Stimulated activated CD4-positive, alpha-beta T cell treated with anti-CD3 and anti-CD28 coated beads, TNF-alpha, amount 100 ng/mL, for 48 hours (primary cell): ENCODE results near the gene CD247.

ENCODE experiments used
- DNase-seq, 3 donors: peaks; one replicate each; pipeline ENCODE4 v3.0.0-alpha.2; 2020; ENCODE audit warnings: low read depth in 3 of 3

The CD247 gene

DNA sequence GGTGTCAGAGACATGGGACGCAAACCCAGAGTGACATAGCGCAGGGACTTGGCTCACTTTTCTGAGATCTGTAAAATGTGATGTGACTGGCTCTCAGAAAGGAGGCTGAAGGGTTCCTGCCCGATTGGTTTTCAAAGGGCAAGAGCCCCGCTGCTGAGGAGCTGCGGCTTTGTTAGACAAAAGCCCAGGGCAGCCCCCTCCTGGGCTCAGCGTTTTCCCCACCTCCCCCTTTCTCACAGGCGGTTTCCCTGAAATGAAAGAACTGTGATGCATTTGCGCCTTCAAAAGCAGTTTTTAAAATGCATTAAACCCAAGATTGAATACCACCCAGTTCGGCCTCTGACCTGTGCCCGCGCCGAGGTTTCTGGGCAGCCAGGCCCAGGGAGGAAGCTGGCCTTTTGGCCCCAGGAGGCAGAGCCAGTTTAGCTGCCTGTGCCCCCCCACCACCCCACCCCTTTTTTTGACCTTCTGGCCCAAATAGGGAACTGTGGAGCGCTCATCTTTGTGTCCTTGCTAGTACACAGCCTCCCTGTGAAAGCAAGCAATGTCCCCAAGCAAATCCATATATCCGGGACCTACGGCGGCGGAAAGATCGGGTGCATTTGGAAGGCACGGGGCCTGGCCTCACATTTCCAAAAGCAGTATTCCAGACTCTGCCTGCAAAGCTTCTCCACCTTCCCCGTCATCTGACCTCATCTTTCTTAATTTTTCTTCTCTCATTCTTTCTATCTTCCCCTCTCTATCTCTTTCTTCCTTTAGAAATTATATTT is 28.6 kb downstream of the CD247 start:
- DNase-seq = peak in 1 of 3 donors; percentile 44

- no peak for DNase-seq
Measured at GRCh38 chr1:167488786-167489185, 29.5 kb downstream of the CD247 start.

DNA sequence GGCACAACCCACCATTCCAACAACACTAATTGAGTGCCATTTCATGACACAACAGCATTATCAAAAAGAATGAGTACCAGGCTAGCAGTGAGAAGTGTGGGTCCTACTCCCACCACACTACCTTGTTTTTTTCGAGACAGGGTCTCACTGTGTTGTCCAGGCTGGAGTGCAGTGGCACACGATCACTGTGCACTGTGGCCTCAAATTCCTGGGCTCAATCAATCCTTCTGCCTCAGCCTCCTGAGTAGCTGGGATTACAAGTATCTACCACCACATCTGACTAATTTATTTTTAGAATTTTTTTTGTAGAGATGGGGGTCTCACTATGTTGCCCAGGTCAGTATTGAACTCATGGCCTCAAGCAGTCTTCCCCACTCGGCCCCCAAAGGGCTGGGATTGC is 30.7 kb downstream of the CD247 start:
- DNase-seq = no peak

DNA sequence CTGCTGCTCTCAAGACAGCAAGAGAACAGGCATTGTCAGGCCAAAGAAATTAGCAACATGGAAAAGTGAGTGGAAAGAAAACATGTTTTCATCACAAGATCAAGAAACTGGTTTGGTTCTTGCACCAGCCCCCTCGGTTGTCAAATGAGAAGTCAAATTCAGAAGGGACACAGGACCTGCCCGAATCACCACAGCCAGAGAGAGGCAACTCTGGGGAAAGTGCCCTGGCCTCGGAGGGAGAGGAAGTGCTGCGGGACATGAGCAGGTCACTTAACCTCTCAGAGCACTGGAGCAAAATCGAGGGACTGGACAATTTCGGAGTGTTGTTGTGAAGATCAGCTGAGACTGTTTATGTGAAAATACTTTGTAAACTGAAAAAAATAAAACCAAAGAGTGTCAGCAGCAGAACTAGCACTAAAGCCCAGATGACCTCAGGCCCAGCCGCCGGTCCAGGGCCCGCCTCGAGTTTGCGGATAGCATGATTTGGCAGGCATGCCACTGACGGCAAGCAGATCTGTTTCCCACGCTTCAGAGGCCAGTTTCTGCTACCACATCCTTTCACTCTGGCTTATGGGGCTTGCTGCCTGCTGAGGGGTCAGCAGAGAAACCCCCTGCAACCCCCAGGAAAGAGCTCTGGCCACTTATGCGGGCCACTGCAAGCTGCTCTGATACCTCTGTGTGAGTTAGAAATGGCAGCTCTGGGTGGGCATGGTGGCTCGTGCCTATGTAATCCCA is 32.1 kb downstream of the CD247 start:
- no peak for DNase-seq

GRCh38 chr1:167484726-167485502 is 33.4 kb downstream of the CD247 start:
- DNase-seq = no peak

GRCh38 chr1:167483790-167484189 is 34.5 kb downstream of the CD247 start:
- DNase-seq = no peak

DNA sequence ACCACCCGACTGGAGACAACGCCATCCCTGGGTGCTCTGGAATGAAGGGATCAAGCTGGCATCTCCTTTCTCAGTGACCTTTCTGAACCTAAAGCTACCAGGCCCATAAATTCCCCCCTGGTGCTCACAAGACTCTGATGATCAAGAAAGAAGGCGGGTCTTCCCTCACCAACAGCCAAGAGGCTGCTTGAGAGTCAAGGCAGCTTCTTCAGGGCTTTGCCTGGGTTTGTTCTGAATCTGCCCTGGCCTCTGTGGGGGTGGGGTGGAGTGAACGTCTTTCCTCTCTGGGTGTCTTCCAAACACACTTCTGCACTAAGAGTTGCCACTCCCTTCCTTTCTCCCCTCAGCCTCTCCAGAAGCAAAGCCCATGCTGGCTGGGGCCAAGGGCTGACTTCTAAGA is 36.1 kb downstream of the CD247 start:
- peak in 1 of 3 donors; percentile 50 for DNase-seq

- DNase-seq = no peak
Measured at GRCh38 chr1:167479331-167479979, 38.9 kb downstream of the CD247 start.

- DNase-seq = no peak
Measured at GRCh38 chr1:167477986-167478385, 40.3 kb downstream of the CD247 start.

- no peak for DNase-seq
Measured at GRCh38 chr1:167476061-167476460, 42.3 kb downstream of the CD247 start.

DNA sequence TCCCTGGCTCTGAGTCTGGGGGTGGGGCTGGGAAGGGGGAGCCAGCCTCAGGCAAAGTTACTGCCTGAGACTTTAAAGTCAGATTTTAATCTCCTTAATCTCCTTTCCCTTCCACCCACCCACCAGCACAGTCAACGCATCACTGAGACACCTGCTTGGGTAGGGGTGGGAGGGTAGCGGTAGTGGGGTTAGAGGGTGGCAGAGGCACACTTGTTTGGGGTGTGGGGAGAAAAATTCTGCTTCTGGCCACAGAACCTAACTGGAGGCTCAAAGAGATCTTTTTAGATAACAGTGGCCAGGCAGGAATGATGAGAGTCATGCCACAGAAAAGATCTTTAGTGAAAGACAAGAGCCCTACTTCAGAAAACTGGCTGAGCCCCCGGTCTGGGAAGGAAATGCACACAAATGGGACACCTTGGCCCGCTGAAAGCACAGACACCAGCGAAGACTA is 44.1 kb downstream of the CD247 start:
- DNase-seq = no peak

DNA sequence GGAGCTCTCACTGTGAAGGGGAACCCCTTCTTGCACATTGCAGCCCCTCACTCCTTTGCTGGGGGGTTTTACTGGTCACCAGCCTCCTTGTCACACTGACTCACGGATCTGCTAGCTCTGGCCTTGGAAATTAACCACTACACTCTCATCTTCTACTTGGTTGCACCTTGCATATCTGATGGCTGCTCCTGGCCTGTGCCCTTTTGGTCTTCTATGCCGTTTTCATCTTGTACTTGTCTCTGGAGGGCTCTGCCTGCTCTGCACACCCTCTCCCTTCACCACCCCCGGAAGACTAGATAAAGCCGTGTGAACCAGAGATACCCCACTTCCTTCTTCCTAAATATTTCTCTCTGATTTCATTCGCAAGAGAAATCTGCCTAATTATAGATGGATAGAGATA is 44.6 kb downstream of the CD247 start:
- no peak for DNase-seq

DNA sequence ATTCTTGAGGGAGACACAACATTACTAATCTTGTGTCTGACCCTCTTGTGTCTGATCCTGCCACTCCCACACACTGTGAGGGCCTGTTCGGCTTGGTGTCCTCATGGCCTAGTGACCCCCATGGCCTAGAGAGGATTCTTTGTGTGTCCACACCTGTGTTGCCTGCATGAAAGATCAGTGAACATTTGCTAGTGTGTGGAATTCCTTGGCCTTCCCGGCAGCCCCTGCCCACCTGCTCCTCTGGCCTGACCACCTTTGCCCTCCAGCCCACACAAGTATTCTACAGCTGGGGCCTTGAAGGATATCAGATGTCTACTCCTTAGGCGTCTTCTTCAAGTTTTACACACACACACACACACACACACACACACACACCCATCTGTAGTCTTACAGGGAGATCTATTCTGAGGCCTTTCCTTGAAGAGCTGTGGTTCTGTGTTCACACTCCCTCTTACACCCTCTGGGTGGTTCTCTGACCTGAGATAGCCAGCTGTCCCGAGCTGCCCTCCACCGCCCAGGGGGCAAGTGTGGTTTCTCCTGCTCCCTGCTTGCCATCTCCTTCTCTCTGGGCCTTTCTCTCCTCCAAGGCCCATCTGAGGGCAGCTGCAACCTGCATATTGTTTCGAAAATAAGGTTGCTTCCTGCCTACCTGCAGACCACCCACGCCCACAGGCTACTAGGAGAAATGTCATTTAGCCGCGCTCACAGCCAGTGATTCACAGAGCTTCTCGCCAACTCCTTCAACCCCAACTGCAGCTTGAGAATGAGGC is 45.4 kb downstream of the CD247 start:
- DNase-seq = no peak

- DNase-seq = no peak
Measured at GRCh38 chr1:167471568-167471967, 46.8 kb downstream of the CD247 start.

DNA sequence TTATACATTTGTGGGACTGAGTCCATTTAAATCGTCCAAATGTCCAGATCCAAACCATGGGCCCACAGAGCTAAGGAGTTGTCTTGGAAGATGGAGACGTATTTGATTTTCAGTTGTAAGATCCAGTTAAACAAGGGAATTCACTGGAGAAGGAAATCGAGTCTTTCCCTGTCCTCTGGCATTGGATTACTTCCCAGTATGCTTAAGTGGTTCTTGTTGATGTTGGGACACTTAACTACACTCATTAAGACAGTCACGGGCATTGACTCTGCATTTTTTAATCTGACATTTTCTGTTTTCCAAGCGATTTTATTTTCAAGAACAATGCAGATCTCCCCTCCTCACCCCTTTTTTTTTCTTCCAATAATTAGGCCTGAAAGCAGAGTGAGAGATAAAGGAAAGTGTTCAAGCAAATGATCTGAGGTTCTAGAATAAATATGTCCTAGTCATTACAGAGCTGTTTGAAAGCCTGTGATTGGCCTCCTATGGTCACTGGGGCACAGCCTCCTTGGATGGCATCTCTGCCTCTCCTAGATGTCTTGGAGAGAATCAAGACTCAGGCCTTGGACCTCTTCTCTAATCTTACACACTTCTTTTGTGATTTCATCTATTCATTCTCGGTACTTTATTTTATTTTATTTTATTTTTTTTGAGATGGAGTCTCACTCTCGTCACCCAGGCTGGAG is 48.9 kb downstream of the CD247 start:
- no peak for DNase-seq

GRCh38 chr1:167467752-167468151 is 50.6 kb downstream of the CD247 start:
- no peak for DNase-seq

- DNase-seq = no peak
Measured at GRCh38 chr1:167467126-167467710, 51.1 kb downstream of the CD247 start.

- no peak for DNase-seq
Measured at GRCh38 chr1:167465743-167466142, 52.6 kb downstream of the CD247 start.

GRCh38 chr1:167465018-167465417 is 53.3 kb downstream of the CD247 start:
- no peak for DNase-seq
